GM21423 (cell line): ENCODE data around the gene LBR.

Experiments
- ATAC-seq: cut with Tn5 transposase; IDR thresholded peaks from one replicate; pipeline ENCODE4 v1.9.1; 2021; ENCODE audit warnings: mild to moderate bottlenecking, moderate library complexity; ENCODE audit not compliant: unreplicated experiment

LBR gene

DNA sequence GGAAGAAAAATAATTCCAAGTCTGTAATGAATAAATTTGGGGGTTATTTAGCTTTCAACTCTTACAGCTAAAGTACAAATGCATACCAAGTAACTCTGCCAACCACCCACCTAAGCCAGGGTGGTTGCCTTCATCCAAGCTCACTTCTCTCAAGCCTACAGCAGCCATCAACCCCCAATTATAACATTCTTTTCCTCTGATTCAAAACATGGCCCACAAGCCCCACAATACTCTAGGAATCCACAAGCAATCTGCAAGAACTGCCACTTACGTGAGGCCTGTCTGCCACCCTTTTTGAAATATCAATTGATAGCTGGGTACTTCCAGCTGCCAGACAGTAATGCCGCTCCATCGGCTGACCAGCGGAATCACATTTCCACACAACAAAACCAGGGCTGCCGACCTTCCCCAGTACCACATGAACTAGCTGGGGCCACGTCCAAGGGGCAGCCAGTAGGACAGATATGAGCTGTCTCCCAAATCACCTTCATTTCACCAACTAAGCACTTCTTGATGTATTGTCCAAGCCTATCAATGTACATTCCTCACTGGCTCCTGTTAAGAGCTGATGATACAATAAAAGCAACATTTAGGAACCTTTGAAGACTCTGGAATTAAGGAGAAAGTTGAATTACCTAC is 3.2 kb downstream of the LBR start:
- ATAC-seq: no peak

DNA sequence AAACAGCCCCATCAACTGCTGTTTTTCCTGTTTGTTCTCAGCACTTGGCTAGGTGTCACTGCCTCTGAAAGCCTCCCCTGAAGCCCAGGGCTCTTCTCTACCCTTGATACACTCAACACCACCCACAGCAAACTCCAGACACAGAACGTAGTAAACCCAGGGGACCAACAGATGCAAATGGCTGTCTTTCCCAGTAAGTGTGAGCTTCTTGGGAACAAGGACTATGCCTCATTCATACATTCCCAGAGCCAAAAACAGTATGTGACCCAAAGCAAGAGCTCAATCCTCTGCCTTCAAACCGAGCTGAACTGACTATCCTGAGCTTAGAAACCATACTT is 4.4 kb downstream of the LBR start:
- no peak for ATAC-seq

DNA sequence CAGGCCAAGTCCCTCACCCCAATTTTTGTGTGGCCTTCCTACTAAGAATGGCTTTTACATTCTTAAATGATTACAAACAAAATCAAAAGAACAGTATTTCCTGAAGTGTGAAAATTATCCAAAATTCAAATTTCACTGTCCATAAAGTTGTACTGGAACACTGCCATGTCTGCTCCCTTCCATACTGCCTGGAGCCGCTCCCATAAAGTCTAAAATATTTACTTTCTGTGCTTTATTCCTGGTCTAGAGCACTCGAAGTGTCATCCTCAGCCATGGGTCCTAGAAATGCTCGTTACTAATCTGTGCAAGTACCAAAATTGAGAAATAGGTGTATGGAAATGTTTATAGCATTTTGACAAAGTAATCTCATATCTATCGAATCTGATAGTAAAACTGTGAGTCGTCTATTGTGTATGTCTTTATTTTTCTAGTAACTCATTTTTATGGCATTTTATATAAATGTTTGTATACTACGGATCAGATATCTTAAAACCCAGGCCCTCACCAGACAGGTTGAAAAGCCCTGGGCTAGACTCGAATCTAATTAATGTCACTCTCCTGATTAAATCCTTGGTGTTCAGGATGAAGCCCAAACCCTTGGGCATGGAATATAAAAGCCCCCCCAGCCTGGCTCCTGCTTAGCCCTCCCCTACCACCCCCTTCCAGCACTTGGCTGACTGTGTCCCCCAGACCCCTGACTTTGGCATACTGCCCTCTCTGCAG is 4.9 kb downstream of the LBR start:
- no peak for ATAC-seq

DNA sequence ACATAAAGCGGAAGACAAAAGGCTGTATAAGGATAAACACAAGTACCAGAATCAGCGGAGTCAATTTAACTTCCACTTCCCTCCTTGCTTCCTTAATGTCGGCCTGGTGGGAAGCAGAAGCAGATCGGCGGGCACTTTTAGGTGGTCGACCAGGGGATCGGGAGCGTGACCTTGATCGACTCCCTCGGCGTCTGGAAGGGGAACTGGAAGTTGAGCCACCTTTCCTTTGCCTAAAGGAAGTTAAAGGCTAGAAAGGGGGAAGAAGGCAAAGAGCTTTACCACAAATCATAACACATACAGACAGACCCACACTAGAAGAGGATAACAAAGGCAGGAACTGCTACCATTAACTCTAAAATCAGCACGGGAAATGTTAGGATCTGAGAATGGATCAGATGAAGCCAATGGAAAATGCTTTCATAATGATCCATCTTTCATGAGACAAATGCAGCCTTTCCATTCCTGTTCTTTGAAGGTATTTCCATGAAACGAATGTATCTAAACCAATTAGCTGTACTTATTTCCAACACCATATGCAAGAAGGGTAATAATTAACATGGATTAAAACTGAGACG is 5.7 kb downstream of the LBR start:
- ATAC-seq: no peak

DNA sequence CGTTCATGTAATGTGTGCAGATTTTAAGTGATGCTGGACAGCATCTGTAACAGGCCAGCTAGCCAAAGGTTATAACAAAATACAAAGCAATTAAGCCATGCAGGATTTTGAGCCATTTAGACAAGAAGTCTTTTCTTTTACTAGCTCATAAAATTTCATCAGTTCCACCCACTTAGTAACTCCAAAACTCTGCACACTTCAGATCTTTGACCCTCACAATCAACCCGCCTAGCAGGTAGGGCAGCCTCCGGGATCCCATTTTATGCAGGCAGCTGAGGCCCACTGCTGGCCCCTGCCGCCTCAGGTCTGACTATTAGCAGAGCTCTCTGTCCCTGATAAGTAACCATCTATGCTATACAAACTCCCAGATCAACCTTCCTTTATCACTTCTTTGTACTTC is 9.2 kb downstream of the LBR start:
- ATAC-seq: no peak

DNA sequence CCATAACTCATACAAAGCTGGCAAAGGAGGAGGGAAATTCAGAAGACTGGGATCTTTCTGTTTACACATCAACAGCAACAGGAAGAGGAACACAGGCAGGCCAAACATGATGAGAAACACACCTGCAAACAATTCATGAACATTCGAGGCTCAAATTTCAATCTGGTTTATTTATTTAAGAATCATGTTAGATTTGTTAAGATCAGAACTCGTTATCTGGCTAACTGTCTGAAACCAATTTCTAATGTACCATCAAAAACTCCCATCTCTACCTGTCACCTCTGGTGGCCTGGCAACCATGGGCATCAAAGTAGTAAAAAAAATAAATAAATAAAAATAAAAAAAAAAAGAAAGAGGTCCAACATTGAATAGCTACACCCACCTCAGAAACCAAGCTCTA is 9.8 kb downstream of the LBR start:
- ATAC-seq: no peak

DNA sequence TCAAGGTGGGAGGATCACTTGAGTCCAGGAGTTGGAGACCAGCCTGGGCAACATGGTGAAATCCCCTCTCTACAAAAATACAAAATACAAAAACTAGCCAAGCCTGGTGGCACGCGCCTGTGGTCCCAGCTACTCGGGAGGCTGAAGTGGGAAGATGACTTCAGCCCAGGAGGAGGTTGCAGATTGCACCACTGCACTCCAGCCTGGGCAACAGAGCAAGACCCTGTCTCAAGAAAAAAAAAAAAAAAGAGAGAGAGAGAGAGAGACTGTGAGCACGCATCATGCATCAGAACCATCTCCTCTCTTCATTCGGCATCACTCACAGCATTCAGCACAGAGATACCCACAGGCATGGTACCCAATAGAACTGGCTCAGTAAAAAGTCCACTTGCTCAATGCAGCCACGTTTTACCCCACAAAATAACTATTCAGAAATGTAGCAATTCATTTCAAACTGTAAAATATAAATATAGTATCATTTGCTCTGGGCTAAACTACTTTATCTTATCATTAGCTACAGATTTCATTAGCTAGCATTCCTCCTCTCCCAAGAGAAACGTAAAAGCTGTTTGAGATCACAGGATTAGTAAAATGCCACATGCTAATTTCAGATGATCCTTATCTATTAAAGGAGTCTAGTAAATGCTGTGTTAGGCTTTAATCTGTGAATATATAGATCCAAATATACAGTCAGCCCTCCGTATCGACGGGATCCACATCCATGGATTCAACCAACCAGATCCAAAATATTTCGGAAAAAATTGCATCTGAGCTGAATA is 11.7 kb downstream of the LBR start:
- no peak for ATAC-seq

DNA sequence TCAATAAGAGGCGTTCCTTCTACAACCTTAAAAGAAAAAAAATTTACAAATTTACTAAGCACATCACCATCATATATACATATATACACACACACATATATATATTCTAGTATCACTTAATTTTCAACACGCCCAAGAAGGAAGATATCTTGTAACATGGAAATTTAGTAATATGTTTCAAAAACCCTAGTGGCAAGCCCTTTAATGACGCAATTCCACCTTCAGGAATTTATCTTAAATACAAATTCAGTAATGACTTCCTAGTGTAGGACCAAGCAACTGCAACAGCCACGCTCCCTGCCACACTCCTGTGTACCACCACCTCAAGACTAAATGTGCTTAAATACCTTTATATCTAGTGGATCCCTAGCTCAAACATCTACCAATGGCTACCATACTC is 12.5 kb downstream of the LBR start:
- ATAC-seq: no peak

DNA sequence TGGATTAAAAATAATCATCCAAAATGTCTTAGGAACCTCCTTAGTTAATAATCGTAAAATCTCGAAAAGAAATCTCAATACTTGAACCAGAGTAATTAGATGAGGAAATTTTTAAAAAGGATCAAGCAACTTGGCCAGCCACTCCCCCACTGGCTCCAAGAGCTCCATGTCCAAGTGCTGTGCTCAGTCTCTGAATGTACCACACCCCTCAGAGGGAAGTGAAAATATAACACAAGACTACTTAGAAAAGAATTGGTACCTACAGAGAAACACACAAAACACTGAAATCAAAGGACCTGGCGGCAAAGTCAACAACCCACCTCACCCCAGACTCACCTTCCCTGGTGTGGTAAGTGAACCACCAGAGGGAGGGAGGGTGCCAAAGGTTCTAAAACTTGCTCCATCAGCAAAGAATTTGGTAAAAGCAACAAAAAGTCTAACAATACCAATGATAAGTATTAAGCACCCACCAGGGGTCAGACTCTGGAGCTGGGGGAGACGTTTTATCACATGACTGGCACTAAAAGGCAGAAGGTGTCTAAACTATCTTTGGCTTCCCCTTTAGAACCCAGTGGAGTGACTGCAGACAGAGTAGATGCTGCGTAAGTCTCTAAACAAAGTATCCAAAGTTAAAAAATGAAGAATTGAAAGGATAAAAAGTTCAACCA is 14.0 kb downstream of the LBR start:
- no peak for ATAC-seq

DNA sequence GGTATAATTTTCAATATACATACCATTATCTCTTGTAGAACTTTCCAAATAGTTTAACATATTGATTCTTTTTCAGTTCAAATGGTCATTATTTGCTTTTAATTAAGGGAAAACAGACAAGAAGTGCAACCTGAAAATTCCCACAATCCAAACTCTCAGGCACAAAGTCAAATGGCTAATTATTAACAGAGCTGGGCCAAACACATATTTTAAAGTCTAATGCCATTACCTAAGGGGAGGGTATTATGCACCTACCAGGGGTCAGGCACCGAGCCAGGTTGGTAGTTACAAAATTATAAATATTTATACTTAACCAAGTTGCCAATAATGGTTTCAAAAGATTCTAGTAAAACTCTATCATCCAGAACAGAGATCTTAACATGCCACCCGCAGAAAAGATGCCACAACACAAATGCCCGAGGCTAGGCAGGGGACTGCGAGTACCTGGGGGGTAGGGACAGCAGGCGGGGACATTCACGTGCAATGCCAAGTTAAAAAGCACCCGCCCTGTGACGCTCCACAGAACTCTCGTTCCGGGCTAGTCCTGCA is 15.0 kb downstream of the LBR start:
- ATAC-seq: no peak

DNA sequence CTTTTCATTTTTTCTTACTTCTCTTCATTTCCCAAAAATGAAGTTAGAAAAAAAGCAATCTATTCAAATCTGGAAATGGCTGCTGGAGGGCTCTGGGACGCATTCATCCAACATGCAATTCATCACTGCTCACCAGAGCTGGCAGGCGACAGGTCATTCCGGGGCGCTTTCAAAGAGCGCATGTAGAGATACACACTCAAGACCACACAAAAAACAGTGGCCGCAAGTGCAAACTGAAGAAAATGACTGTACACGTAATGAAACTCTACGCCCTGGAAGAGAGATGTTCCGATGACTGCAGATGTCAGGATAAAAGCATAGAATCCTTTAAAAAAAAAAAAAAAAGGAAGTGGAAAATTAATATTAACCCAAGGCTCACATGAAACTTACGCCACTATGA is 15.5 kb downstream of the LBR start:
- no peak for ATAC-seq

DNA sequence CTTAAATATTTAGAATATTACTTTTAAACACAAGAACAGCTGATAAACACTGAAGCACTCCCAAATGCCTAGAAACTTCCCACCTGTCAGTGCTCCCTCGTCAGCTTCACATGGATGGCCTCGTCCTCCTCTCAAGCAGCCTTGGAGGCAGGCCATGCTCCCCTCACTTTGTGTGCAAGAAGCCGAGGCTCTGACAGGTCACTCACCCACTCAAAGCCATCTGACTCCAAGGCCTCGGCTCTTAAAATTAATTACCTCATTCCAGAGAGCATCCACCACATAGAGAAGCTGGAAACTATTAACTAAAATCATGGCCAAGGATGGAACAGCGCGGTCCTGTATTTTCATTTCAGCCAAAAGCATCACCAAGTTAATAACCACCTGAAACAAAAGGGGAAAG is 17.8 kb downstream of the LBR start:
- ATAC-seq: no peak

DNA sequence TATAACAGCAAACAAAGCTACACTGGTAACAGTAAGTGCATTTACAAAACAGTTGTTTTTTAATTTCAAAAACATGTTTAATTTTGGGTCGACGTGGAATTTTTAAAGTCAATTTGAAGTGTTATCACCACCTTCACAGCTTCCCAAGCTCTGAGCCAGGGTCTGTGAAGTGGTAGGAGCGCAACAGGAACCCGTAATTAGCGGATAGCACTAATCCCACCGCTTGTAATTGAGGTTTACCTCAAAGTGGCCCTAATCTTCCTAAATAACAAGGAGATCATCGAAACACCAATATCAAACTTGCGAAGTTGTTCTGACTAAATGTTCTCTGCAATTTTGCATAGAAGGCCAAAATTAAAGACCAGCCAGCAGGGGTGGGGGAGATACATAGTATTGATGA is 18.8 kb downstream of the LBR start:
- ATAC-seq: no peak

DNA sequence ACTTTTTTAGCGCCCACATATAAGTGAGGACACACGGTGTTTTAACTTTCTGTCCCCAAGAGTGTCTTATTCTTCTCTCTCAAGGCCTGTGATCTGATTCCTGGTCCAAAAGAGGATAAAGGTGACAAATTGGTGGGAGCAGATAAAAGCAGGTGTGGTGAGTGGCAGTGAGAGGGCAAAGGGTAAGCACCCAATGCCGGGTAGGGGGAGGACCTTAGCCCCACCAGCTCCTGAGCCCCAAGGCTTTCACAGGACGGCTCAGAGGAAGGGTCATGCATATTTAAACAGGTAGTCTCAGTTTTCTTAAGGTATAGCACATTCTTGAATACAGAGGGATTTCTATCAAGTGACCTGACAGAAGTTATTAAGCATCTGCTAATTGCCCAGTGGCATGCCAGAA is 19.6 kb downstream of the LBR start:
- ATAC-seq: no peak

DNA sequence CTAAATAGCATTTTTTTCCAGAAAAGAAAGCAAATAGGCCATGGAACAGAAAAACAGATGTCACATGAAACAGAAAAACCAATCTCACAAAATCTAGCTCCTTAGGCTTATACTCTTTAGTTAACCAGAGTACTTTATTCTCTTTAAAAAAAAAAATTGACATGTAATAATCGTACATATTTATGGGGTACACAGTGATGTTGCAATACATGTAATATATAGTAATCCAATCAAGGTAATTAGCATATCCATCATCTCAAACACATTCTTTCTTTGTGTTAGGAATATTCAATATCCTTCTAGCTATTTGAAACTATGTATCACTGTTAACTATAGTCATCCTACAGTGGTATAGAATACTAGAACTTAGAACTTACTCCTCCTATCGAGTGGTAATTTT is 20.1 kb downstream of the LBR start:
- ATAC-seq: no peak

DNA sequence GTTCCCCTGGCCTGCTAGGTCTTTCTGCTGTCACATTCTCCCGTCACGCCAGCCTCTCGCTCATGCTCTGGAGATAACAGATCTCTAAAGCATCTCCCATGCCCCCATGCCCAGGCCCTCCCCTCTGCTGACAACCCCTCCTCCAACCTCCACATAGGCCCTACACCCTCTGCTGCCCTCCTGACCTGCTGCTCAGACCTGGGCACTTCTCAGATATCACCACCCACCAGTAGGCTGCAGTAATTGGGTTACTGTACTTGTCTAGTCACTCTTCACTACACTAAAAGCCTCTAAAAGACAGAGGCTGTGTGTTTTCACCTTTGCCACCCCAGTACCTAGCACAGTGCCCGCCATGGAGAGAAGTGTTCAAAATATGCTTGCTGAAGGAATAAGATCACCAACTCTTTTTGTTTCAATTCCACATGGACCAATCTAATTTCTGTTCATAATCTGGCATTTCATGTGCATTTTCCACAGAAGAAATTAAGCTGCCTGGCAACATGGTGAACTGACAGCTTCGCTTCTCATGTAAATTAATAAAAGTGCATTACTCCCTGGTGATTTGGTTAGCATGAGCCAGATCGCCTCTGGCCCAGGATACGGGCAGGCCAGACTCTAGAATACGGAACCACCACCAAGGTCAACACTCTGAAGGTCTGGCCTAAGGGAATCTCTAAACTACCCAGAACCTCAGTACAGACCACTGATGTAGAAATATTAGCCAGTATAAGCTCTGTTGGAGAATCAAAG is 20.7 kb downstream of the LBR start:
- ATAC-seq: no peak

DNA sequence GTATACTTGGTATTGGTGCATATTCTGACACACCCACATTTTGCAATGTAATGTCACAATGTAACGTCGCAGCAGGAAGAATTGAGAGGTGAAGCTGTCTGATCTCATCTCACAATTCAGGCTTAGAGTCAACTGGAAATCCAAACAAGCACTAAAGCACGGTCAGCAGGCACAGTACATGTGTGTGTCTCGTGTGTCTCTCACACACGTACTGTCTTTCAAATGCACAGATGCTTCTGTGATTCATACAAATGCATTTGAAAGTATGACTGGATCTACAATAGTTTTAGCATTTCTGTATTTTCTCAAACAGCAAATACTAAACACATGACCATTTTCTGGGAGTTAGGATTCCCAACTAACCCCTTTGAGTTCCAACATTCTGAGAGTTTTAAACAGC is 26.9 kb downstream of the LBR start:
- no peak for ATAC-seq

DNA sequence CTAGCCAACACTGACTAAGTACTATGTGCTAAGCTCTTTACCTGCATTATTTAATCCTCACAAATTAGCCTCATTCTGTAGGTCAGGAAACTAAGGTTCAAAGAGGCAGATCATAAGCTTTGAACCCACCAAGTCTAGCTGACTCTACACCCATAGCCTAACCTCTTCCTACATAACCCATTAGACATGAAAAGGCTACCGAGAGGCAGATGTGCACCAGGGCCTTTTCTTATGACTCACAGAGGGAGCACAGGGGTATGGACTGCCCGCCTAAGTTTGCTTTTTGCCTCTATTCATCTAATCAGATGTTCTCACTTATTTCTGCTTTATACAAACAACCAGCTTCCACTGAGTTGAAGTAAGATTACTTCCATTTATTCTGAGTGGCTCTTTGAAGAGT is 31.5 kb downstream of the LBR start:
- no peak for ATAC-seq

DNA sequence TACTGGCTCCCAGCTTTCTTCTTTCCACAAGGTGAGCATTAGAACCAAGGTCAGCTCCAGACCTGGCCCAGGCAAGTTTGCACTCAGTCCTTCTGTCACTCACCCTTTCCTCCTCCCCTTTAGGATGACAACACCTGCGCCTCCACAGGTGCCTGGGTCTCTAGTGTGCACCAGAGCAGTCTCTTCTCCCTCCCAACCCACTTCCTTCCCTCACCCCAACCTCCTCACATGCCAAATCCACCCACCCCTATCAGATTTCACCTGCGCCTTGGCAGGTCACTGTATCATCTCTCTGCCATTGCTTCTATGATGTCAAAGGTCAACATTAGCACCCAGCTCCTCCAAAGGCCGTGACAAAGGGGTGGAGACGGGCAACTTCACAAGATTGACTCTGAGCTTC is 38.0 kb downstream of the LBR start:
- no peak for ATAC-seq

DNA sequence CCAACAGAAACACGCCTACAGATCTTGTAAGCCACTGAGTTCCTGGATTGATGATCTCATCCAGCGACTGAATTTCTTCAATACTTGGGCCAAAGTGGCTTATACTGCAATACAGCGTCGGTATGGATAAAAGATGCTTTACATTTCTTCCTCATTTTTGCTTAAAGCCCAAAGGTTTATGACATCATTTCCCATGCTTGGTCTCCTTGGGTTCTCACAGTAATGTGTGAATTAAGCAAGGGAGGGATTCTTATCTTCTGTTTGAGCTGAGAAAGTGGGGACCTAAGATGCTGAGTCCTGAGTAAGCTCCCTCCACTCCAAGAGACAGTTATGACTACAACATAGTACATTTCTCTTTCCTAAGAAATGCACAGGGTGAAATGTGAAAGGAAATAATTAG is 39.5 kb downstream of the LBR start:
- ATAC-seq: no peak
